Measurements from ENCODE around the gene RHOT2.
A peak's percentile ranks its signal among the peaks of the same experiment; 100 is the strongest.
"Not testable (repeated sequence)": the region's sequence is repeated elsewhere in the genome, so short reads cannot be mapped to it uniquely, and the experiment has no call there.

Gene RHOT2

GRCh38 chr16:682493-683395, 14.8 kb downstream of the RHOT2 start:
- DNase-seq = no peak

- no peak for DNase-seq
Measured at GRCh38 chr16:683396-684070, 15.6 kb downstream of the RHOT2 start.

- DNase-seq = peak; percentile 91
Measured at GRCh38 chr16:684071-684794, 16.3 kb downstream of the RHOT2 start, which contains the start of gene JMJD8. Gene JMJD8 (minus strand): TSS chr16:684334. CDS start chr16:684319, 15 bp downstream.

- no peak for DNase-seq
Measured at GRCh38 chr16:684961-685696, 17.2 kb downstream of the RHOT2 start.

- DNase-seq = no peak
Measured at GRCh38 chr16:685967-686366, 18.0 kb downstream of the RHOT2 start.

- no peak for DNase-seq
Measured at GRCh38 chr16:686459-687260, 18.7 kb downstream of the RHOT2 start.

GRCh38 chr16:687499-687898, 19.6 kb downstream of the RHOT2 start:
- no peak for DNase-seq

GRCh38 chr16:689175-689897, 21.4 kb downstream of the RHOT2 start:
- DNase-seq = no peak

- DNase-seq = not testable (repeated sequence)
Measured at GRCh38 chr16:691242-691641, 23.3 kb downstream of the RHOT2 start.

GRCh38 chr16:692356-693108, 24.6 kb downstream of the RHOT2 start:
- no peak for DNase-seq

- DNase-seq = no peak
Measured at GRCh38 chr16:693364-693763, 25.4 kb downstream of the RHOT2 start.

- DNase-seq = peak; percentile 30
Measured at GRCh38 chr16:693766-694165, 25.8 kb downstream of the RHOT2 start.

- DNase-seq = no peak
Measured at GRCh38 chr16:694187-694862, 26.4 kb downstream of the RHOT2 start.

GRCh38 chr16:694863-695354, 27.0 kb downstream of the RHOT2 start:
- no peak for DNase-seq

- peak; percentile 39 for DNase-seq
Measured at GRCh38 chr16:695355-696089, 27.6 kb downstream of the RHOT2 start.

GRCh38 chr16:698911-699671, 31.2 kb downstream of the RHOT2 start:
- no peak for DNase-seq

- DNase-seq = peak; percentile 18
Measured at GRCh38 chr16:700684-701584, 33.0 kb downstream of the RHOT2 start.

All from effector CD8-positive, alpha-beta T cell (primary cell).